Stomach (tissue), 9 donors: ENCODE data around the gene ATL2. TPM values are rescaled to one million over a fixed set of nuclear protein-coding genes. Genes with fewer than 3 reads are reported as not detected.

Experiments
- DNase-seq, 2 donors: peaks; one replicate each; pipeline versions ENCODE4 v3.0.0 to v3.0.0-alpha.2; 2013 to 2019
- H3K27ac ChIP-seq, 5 donors: fragments of 200-600 bp in 4 of 5; sonication (generic) in 4 of 5; one replicate each; pipeline ENCODE4 v1.5.1; 2013 to 2019; ENCODE audit warnings: mild to moderate bottlenecking in 1 of 5, moderate library complexity in 1 of 5
- H3K27me3 ChIP-seq, 3 donors: fragments of 200-600 bp; sonication (generic); one replicate each; pipeline ENCODE4 v1.5.1; 2017 to 2019; ENCODE audit warnings: mixed run types in 1 of 3
- H3K36me3 ChIP-seq, 4 donors: fragments of 200-600 bp; sonication (generic); 1 replicate in 3 of 4; 2 replicates in 1 of 4; pipeline ENCODE4 v1.5.1; 2016 to 2019
- H3K4me1 ChIP-seq, 4 donors: fragments of 200-600 bp; sonication (generic); one replicate each; pipeline ENCODE4 v1.5.1; 2016 to 2019
- H3K4me3 ChIP-seq, 4 donors: fragments of 200-600 bp; sonication (generic) in 3 of 4; one replicate each; pipeline ENCODE4 v1.5.1; 2016 to 2019; ENCODE audit warnings: mild to moderate bottlenecking in 1 of 4
- H3K9me3 ChIP-seq, 4 donors: fragments of 200-600 bp; sonication (generic); one replicate each; pipeline ENCODE4 v1.5.1; 2016 to 2019
- CTCF ChIP-seq, 7 experiments: fragments of 450-650 bp in 4 of 7; fragments of 200-600 bp in 3 of 7; sonication (generic) in 3 of 7; IDR thresholded peaks; one replicate each; pipeline ENCODE4 v1.5.1; 2016 to 2019; ENCODE audit warnings: antibody characterized with exemption in 7 of 7, control low read depth in 2 of 7, mild to moderate bottlenecking in 1 of 7
- EP300 ChIP-seq: sonication (generic); formaldehyde crosslinking; IDR thresholded peaks from one replicate; pipeline ENCODE4 v1.6.1; 2017; ENCODE audit warnings: antibody characterized with exemption
- POLR2A ChIP-seq, 4 donors: fragments of 450-650 bp; IDR thresholded peaks; one replicate each; pipeline ENCODE4 v1.6.1; 2016; ENCODE audit warnings: antibody characterized with exemption in 4 of 4, control low read depth in 2 of 4, mild to moderate bottlenecking in 1 of 4, moderate library complexity in 1 of 4
- POLR2AphosphoS5 ChIP-seq, 3 donors: sonication (generic); formaldehyde crosslinking; IDR thresholded peaks; one replicate each; pipeline ENCODE4 v1.6.1; 2016; ENCODE audit warnings: antibody characterized with exemption in 3 of 3
- WGBS, 5 donors: extraction: QIAGEN DNeasy Blood & Tissue Kit in 3 of 5; methylation state at CpG; one replicate each; pipeline versions ENCODE4 v1.1.5 to v1.1.7; 2013 to 2018; 5-methylcytosine and 5-hydroxymethylcytosine counted together
- intact Hi-C: fragments of 100-400 bp; cut with DNase I; formaldehyde crosslinking; loops from one replicate; pipeline ENCODE4 v1.15.1; 2023; ENCODE audit warnings: low total_unique reads
- polyA plus RNA-seq, 3 donors: library from polyadenylated mRNA; stranded (reverse); fragments of 200-250 nt; gene quantifications; one replicate each; pipeline ENCODE4 v1.2.3, GENCODE V29; 2013
- total RNA-seq, 5 donors: library from RNA; depleted of rRNA; stranded (reverse); fragments of >200 nt; gene quantifications; one replicate each; pipeline versions ENCODE4 v1.1.0 to v1.2.3, GENCODE V29; 2014 to 2016
- donor health status: healthy with polysubstance abuse.
- donor health status: Bipolar disorder and iron deficiency.
- donor health status: healthy.

Gene ATL2
- total and polyA plus RNA-seq, 8 donors: 8.4 to 462 (median 64.2) TPM

- no peak for DNase-seq
- no peaks in the 10 kb centered on the region for H3K36me3 ChIP-seq
- H3K9me3 ChIP-seq: no peaks in the 10 kb centered on the region
- H3K27ac ChIP-seq: no peak overlapping the region
- H3K27me3 ChIP-seq: no peaks in the 10 kb centered on the region
- intact Hi-C loops: no loop called here
- 74 to 85% (median 82%) methylated on average over 6 of the region's 6 CpGs for WGBS, 5 donors
- no peak overlapping the region for H3K4me3 ChIP-seq
- H3K4me1 ChIP-seq: peaks cover 0 to 2% (median 0%) of the 10 kb centered on the region in 4 donors
- TF ChIP-seq CTCF (IDR thresholded peaks at IDR 0.05): no peak
- no peak for TF ChIP-seq POLR2AphosphoS5 (IDR thresholded peaks at IDR 0.05)
- TF ChIP-seq EP300: no peak
- no peak for TF ChIP-seq POLR2A (IDR thresholded peaks at IDR 0.05)
These were observed 113.8 kb downstream of the ATL2 start for GRCh38 chr2:38263293-38263692.

DNA sequence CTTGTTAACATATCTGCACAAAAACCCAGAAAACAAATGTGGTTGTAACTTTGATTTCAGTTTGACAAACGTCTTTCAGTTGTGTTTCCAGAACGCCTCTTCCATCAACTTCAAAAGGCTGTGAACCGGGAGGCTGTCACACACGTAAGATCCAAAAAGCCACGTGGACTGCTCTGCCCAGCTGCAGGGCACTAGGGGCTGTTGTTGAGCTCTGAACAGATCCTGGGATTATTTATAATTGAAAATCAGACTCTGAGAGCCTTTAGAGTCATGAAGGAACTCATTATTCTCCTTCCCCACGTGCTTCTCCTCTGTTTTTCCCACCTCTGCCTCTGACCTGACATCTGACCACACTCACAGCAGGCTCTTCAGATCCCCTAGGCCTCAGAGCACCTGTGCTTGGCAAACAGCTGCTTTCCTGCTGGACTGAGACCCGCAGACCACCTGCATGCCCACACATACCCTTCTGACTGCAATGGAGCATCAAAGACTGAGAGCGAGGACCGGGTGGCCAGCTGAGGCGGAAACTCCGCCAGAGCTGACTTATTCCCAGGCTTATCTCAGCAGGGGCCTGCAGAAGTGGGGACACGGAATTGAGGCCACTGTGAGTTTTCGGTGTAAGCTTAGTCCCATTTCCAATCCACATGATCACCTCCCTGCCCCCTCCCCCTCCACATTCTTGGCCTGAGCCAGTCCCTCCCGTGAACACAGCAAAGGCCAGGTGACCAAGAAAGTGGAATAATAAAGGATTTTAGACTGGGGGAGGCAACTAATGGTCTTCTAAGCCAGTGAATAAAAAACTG lies 114.8 kb downstream of the ATL2 start:
- no peak for DNase-seq
- Histone ChIP-seq H3K4me3 (no peak overlapping the region), H3K4me1 (peaks cover 0 to 2% (median 0%) of the 10 kb centered on the region in 4 donors), H3K36me3 (no peaks in the 10 kb centered on the region), H3K27ac (no peak overlapping the region), H3K9me3 (no peaks in the 10 kb centered on the region), H3K27me3 (no peaks in the 10 kb centered on the region)
- intact Hi-C loops: no loop called here
- TF ChIP-seq EP300: no peak
- no peak for TF ChIP-seq POLR2A (IDR thresholded peaks at IDR 0.05)
- TF ChIP-seq CTCF (IDR thresholded peaks at IDR 0.05): no peak
- TF ChIP-seq POLR2AphosphoS5 (IDR thresholded peaks at IDR 0.05): no peak
- 72 to 84% (median 80%) methylated on average over 14 of the region's 14 CpGs for WGBS, 5 donors

DNA sequence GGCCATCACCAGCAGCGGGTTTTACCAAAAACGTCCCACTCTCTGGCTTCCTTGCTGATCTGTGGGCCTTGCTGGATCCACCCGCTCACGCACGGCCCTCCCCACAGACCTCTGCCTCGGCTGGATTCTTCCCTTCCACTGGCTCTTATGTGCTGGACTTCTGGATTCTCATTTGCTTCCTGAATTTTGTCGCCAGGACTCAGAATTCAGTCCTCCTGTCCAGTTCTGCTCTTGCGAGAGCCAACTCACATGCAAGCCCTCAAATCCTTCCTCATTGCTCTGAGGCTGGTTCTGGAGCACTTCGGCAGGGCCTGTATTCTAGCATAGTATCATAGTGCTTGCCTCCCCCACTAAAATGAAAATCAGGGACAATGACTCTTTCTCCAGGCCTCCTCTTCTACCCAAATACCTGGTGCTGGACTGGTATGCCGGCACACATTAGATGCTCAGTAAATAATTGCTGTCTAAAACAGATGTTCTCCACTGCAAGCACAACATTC lies 115.5 kb downstream of the ATL2 start:
- no peaks in the 10 kb centered on the region for H3K36me3 ChIP-seq
- H3K27me3 ChIP-seq: no peaks in the 10 kb centered on the region
- TF ChIP-seq CTCF (IDR thresholded peaks at IDR 0.05): no peak
- no peak for TF ChIP-seq POLR2A (IDR thresholded peaks at IDR 0.05)
- no peak for TF ChIP-seq EP300
- H3K4me1 ChIP-seq: peaks cover 0 to 2% (median 0%) of the 10 kb centered on the region in 4 donors
- H3K27ac ChIP-seq: no peak overlapping the region
- DNase-seq: no peak
- intact Hi-C loops: no loop called here
- 86 to 94% (median 91%) methylated on average over 10 of the region's 10 CpGs for WGBS, 5 donors
- no peaks in the 10 kb centered on the region for H3K9me3 ChIP-seq
- no peak overlapping the region for H3K4me3 ChIP-seq

GRCh38 chr2:38260972-38261371 lies 116.1 kb downstream of the ATL2 start:
- H3K4me3 ChIP-seq: no peak overlapping the region
- intact Hi-C loops: no loop called here
- DNase-seq: no peak
- peaks cover 0 to 2% (median 0%) of the 10 kb centered on the region in 4 donors for H3K4me1 ChIP-seq
- no peak overlapping the region for H3K27ac ChIP-seq
- H3K27me3 ChIP-seq: no peaks in the 10 kb centered on the region
- H3K36me3 ChIP-seq: no peaks in the 10 kb centered on the region
- TF ChIP-seq EP300 (no peak), POLR2A (IDR thresholded peaks at IDR 0.05) (no peak), CTCF (IDR thresholded peaks at IDR 0.05) (no peak), POLR2AphosphoS5 (IDR thresholded peaks at IDR 0.05) (no peak)
- WGBS, 5 donors: 74 to 85% (median 80%) methylated on average over 2 of the region's 2 CpGs
- H3K9me3 ChIP-seq: no peaks in the 10 kb centered on the region
